GM21723 (cell line): ENCODE measurements around the gene CDX2.

ENCODE experiments used
- ATAC-seq: cut with Tn5 transposase; IDR thresholded peaks from one replicate; pipeline ENCODE4 v1.9.1; 2021; ENCODE audit warnings: mild to moderate bottlenecking, moderate library complexity; ENCODE audit not compliant: unreplicated experiment

CDX2 gene

DNA sequence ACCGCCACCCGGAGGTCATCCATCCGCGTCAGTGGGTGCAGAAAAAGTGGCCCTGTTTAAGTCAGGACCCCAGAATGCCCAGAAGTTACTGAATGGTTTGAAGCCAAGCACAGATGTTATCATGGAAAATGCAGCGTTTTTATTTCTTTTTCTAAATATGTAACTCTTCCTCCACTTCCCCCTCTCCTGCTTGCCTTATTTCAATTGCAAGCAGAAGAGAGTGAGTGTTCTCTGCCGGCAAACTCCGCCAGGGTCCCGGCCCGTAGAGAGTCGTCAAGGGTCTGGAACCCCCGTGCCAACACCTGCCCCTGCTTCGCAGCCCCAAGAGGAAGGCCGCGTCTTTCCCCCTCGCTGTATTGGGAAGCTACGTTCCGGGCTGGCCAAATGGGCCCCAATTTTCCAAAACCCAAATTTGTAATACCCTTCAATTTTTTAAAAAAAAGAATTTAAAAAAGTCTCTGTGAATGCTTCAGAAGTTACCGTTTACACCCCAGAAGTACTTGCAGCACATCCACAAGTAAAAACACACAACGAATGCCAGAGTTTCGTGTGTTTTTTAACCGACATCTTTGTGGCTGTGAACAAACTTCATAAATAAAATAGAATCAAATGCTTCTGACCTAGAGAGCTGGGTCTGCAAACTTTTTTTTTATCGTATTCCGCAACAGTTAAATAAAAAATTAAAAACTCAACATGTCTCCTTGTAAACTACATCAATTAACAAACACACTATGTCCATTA is 50.0 kb downstream of the CDX2 start:
- ATAC-seq: no peak

DNA sequence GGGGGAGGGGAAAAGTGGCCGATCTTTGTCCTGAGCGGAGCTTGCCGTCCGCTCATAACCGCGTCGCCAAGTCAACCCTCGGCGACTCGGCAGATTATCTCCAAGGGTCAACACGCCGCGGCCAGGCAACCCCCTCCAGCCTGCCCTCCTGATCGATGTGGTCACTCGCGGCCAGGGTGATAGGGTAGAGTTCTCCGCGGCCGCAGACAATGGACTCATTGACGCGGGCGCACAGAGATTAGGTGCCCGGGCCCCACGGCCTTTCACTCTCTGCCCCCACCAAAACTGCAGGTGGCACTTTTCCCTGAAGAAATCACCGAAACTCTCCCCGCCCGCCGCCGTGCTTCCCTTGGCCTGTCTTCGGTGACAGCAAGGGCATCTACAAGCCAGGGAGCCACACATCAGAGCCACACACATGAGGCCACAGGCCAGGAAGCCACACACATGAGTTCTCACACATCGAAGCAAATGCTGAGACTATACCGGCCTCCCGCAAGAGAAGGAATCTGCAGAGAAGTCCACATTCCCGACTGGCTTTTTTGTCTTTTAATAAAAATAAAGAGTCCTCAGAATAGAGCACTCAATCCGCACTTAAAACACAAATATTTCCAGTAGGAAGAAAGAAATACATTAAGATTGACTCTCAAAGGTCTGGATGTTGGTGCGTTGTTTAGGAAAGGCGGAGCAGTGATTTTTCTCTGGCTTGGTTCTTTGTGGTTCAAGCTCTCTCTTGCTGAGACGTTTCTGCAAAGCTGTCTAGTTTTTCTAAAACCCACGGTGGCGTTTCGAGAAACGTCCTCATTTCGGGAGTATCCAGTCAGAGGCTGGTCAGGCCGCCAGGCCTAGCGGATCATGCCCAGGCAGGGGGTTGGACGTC is 50.8 kb downstream of the CDX2 start:
- no peak for ATAC-seq

DNA sequence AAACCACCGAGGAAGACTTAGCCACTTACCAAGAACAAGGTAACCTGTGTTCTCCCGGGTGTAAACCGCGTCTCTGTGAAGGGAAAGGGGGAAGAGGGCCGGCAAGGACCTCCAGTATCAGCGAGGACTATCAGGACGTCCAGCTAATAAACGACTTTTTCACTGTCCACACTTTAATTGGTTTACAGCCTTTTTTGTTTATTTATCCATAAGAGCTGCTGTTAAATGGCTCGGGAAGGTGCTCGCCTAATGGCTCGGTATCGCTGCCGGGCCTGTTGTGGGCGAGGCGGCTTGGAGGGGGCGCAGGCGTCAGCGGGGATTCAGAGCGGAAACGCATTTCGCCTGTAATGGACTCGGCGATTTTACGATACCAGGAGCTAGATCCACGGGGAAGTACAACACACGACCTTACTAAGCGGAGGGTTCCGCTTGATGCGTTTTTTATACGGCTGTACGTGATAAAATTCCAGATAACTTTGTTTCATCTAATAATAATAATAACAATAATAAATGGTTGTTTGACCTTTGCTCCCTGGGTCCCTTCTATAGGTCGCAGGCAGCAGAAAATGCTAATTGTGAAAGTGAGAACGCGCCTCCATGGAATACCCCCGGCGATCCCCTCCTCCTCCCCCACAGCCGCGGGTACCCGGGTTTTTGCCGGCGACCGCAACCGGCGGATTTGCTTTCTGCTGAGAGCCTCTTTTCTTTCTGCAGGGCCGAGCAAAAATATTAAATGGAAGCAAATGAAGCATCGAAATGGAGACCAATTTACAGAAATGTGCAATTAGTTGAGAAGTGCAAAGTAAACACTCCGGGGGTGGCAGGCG is 51.8 kb downstream of the CDX2 start:
- ATAC-seq: no peak

DNA sequence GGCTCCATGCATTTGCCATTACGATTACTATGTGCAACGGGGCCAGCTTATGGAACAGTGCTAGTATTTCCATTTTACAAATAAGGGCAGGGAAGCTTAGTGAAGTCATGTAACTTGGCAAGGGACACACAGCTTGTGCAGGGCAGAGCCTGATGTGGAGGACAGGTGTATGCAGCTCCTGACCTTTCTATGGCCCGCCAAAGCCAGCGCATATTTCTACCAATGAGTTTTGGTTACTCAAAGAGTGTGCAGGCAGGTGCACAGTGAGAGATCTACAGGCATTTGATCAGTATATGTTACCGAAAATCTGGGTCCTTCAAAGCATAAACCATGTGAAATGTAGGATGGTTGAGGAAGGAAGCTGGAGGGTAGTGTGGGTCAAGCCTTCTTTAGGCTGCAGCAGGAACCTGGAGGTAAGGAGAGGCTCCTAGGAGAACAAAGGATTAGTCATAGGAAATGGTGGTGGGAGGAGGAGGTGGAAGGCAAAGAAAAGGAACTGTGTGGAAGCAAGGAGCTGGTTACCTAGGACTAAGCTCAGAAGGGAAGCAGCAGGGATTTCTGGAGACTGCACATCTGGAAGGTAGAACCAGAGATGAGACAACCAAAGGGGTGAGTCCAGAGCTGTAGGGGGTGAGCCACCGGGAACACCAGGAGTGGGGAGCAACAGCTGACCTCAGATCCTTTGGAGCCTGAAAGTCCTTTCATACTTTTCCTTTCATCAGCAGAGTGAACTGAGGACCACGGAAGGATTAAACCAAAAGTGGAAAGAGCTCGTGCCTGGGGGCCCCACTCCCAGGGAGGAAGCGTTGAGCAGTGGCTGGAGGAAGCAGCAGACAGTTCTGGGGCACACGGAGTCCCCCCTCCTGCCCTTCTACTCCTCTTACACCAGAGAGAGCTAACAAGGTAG is 53.6 kb downstream of the CDX2 start:
- ATAC-seq: no peak

DNA sequence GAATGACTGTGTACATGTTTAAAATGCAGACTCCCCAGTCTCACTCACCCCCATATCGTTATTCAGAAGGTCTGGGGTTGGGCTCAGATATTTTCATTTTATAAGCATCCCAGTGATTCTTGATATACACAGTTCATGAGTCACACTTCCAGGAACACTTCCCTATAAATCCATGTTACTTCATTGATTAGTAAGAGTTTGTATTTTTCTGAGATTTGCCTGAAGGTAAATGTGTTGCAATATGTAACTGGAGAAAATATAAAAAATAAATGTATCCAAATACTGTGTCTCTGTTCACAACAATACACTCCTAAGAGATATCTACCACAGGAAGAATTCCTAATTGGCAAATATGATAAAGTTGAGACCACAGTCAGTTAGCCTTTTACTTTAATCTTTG is 56.0 kb downstream of the CDX2 start:
- no peak for ATAC-seq

DNA sequence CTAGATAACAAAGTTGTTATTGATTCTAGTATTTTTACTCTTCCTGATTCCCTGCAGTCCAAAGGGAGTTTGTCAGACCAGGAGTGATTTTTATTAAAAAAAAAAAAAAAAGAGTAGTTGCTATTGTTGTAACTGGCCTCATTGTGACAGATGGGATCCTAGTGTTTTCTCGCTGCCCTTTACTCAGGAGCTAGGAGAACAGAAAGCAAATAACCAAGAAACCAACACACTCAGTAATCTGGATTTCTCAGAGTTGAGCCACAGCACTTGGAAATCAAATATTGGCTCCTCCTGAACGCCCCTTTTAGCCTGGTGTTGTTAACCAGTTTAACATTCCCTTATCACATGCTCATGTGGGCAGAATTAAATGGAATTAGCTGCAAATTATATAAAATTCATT is 57.6 kb downstream of the CDX2 start:
- ATAC-seq: no peak
